Measurements from ENCODE around the gene CD99L2.

Gene CD99L2

DNA sequence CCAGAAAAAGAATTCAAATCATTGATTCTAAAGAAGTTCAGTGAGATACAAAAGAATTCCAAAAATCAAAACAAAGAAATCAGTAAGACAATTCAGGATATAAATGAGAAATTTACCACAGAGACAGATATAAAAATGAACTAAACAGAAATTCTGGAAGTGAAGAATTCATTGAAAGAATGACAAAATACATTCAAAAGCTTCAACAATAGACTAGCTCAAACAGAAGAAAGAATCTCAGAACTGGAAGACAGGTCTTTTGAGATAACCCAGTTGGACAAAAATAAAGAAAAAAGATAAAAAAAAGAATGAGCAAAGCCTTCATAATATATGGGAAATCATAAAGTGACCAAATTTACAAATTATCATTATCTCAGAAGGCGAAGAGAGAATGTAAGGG lies 41.7 kb downstream of the CD99L2 start:
- no peak overlapping the region for H3K4me3 ChIP-seq (ENCODE audit: low read depth, low read length)
- DNase-seq (ENCODE audit: low read depth), result no peak
- TF ChIP-seq, protein P1, sequence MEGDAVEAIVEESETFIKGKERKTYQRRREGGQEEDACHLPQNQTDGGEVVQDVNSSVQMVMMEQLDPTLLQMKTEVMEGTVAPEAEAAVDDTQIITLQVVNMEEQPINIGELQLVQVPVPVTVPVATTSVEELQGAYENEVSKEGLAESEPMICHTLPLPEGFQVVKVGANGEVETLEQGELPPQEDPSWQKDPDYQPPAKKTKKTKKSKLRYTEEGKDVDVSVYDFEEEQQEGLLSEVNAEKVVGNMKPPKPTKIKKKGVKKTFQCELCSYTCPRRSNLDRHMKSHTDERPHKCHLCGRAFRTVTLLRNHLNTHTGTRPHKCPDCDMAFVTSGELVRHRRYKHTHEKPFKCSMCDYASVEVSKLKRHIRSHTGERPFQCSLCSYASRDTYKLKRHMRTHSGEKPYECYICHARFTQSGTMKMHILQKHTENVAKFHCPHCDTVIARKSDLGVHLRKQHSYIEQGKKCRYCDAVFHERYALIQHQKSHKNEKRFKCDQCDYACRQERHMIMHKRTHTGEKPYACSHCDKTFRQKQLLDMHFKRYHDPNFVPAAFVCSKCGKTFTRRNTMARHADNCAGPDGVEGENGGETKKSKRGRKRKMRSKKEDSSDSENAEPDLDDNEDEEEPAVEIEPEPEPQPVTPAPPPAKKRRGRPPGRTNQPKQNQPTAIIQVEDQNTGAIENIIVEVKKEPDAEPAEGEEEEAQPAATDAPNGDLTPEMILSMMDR (conservative IDR thresholded peaks at IDR 0.05; ENCODE audit: low read depth, low read length), result no peak

DNA sequence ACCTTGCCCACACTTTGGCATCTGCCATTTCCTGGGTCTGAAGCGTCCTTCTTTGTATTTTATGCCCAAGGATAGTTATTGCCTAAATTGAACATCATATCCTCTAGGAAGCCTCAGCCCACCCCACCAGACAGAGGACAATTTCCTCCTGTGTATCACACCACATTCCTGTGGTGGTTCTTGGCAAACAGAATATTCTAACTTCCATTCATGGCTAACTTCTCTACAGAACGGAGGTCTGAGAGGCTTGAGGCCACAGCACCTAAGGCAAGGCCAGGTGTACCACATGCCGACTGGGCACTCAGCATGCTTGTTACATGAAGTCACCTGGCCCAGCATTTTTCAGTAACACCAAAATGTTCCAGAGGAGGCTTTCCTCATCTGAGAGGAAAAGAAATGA lies 42.4 kb downstream of the CD99L2 start:
- no peak overlapping the region for H3K4me3 ChIP-seq (ENCODE audit: low read depth, low read length)
- DNase-seq (ENCODE audit: low read depth), result peak; percentile 47
- TF ChIP-seq, protein P1 (conservative IDR thresholded peaks at IDR 0.05; ENCODE audit: low read depth, low read length), result no peak

DNA sequence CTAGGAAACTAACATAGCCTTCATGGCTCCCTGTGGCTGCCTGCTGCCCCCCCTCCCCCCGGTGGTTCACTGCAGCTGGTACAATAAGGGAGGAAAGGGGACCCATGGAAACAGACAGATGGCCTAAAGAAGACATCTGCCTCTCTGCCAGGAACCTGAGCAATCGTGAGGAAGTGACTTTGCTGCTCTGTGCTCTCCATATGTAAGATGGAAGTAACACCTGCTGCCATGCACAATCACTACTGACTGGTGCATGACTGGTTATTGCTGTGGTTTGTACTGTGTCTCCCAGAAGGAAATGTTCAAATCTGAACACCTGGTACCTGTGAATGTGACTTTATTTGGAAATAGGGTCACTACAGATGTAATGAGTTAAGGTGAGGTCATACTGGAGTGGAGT lies 43.6 kb downstream of the CD99L2 start:
- TF ChIP-seq, protein P1 (conservative IDR thresholded peaks at IDR 0.05; ENCODE audit: low read depth, low read length), result no peak
- no peak for DNase-seq (ENCODE audit: low read depth)
- no peak overlapping the region for H3K4me3 ChIP-seq (ENCODE audit: low read depth, low read length)

DNA sequence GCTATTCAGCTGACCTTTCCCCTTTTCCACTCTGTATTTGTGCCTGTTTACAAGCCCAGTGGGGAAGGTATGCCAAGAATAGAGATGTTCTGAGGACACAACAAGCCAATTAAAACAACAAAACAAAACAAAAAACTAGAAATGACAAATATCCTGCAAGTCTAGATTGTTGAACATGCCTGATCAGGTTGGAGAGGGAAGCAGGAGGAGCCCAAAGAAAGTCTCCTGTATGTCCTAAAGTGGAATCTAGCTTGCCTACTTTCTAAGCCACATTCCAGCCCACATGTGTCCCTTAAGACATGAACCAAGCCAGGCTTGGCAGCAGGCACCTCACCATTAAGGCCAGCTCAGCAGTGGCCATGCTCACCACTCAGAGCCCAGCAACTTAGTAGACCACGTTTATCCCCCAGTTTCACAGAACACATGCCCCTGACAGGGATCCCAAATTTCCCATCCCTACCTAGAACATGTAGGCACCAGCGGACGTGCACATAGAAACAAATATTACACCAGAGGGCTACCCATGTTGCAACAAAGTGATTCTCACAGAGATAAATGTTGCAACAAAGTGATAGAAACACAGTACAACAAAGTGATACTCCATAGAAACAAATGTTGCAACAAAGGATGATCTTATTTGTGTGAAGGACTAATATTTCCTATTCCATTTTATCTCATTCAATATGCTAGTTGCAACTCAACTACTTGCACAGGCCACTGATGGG lies 48.3 kb downstream of the CD99L2 start:
- no peak overlapping the region for H3K4me3 ChIP-seq (ENCODE audit: low read depth, low read length)
- DNase-seq (ENCODE audit: low read depth), result peak; percentile 40
- TF ChIP-seq, protein P1 (conservative IDR thresholded peaks at IDR 0.05; ENCODE audit: low read depth, low read length), result no peak

DNA sequence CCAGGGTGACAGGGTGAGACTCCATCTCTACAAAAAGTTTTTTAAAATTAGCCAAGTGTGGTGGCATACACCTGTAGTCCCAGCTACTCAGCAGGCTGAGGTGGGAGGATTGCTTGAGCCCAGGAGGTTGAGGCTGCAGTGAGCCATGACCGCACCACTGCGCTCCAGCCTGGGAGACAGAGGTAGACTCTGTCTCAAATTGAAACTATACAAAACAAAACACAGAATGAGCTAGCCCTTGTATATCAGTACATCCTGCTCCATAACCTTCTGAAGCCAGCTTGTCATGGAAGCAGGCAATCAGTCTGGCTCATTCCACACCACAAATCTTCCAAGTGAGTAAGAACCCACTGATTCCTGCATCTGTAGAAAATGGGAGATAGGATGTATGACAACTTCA lies 49.0 kb downstream of the CD99L2 start:
- DNase-seq (ENCODE audit: low read depth), result no peak
- H3K4me3 ChIP-seq (ENCODE audit: low read depth, low read length), result no peak overlapping the region
- TF ChIP-seq, protein P1 (conservative IDR thresholded peaks at IDR 0.05; ENCODE audit: low read depth, low read length), result no peak

DNA sequence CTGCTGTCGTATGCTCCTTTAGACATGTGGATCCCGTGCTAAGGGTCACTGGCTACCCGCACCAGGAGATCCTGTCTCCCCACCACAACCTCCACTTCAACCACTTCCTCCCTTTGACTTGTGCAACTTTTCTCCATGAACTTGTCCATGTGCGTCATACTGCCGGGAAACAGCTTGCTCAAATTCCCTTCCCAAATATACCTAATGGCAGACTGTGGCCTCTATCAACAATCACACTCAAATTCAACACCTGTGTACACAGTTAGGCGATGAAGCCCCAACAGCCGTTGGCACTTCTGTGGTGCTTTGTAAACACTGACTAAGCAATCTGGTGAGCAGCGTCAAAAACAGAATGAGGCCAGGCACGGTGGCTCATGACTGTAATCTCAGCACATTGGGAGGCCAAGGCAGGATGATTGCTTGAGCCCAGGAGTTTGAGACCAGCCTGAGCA lies 49.5 kb downstream of the CD99L2 start:
- H3K4me3 ChIP-seq (ENCODE audit: low read depth, low read length), result no peak overlapping the region
- peak; percentile 71 for DNase-seq (ENCODE audit: low read depth)
- TF ChIP-seq, protein P1 (conservative IDR thresholded peaks at IDR 0.05; ENCODE audit: low read depth, low read length), result no peak

DNA sequence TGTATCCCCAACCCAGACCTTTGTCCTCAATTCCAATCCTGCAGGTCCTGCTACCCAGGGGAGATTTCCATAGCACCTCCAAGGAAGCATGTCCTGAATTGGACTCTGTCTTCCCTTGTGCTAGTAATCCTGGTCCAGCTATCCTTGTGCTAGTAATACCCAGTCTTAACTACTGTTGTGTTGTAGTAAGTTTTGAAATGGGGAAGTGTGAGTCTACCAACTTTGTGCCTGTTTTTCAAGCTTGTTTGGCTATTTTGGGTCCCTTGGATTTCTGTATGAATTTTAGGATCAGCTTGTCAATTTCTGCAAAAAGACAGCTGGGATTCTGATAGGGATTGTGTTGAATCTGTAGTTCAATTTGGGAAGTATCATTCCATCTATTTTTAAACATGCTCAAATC lies 51.4 kb downstream of the CD99L2 start:
- no peak for DNase-seq (ENCODE audit: low read depth)
- no peak overlapping the region for H3K4me3 ChIP-seq (ENCODE audit: low read depth, low read length)
- TF ChIP-seq, protein P1 (conservative IDR thresholded peaks at IDR 0.05; ENCODE audit: low read depth, low read length), result no peak
